CD8-positive, alpha-beta memory T cell (primary cell): Measurements from ENCODE around the gene EPHA8. TPM values are rescaled to one million over a fixed set of nuclear protein-coding genes. Genes with fewer than 3 reads are reported as not detected.

Source experiments
- CTCF ChIA-PET: fragments of 350-600 bp; sonication (Branson Sonifier 250); formaldehyde crosslinking; loops from one replicate; lab custom pipeline; 2021; ENCODE audit warnings: antibody characterized with exemption; lab: Charles Lee
- POLR2A ChIA-PET: fragments of 350-600 bp; sonication (Branson Sonifier 250); formaldehyde crosslinking; loops from one replicate; lab custom pipeline; 2021; ENCODE audit warnings: antibody characterized with exemption; lab: Charles Lee
- DNase-seq, 5 donors: peaks; one replicate each; pipeline versions ENCODE4 v3.0.0 to v3.0.0-alpha.2; 2020 to 2022; ENCODE audit warnings: mixed read lengths in 1 of 5
- H3K27ac ChIP-seq: one replicate; pipeline ENCODE4 v1.7.0; 2013; ENCODE audit warnings: low read depth, mild to moderate bottlenecking, low read length, moderate library complexity
- H3K27me3 ChIP-seq: 2 replicates; pipeline ENCODE4 v1.7.0; 2013; ENCODE audit warnings: low read length, mild to moderate bottlenecking; ENCODE audit not compliant: insufficient read depth, poor library complexity, severe bottlenecking
- H3K36me3 ChIP-seq: 2 replicates; pipeline ENCODE4 v1.7.0; 2013; ENCODE audit warnings: mild to moderate bottlenecking, low read length, moderate library complexity; ENCODE audit not compliant: insufficient read depth
- H3K4me1 ChIP-seq: 2 replicates; pipeline ENCODE4 v1.7.0; 2013; ENCODE audit warnings: mild to moderate bottlenecking, low read length, moderate library complexity; ENCODE audit not compliant: insufficient read depth
- H3K4me3 ChIP-seq: 2 replicates; pipeline ENCODE4 v1.7.0; 2013; ENCODE audit warnings: mild to moderate bottlenecking, low read length
- H3K9me3 ChIP-seq: 2 replicates; pipeline ENCODE4 v1.7.0; 2013; ENCODE audit warnings: mild to moderate bottlenecking, low read length
- H3K27ac Mint-ChIP-seq, 8 donors: one replicate each; pipeline ENCODE4 v1.8.0; 2020 to 2021; ENCODE audit warnings: mixed read lengths in 8 of 8, mild to moderate bottlenecking in 6 of 8, inconsistent platforms in 3 of 8, moderate library complexity in 3 of 8
- H3K27me3 Mint-ChIP-seq, 2 donors: one replicate each; pipeline ENCODE4 v1.8.0; 2020 to 2021; ENCODE audit warnings: mixed read lengths in 2 of 2, mild to moderate bottlenecking in 1 of 2, moderate library complexity in 1 of 2
- H3K36me3 Mint-ChIP-seq, 3 donors: one replicate each; pipeline ENCODE4 v1.8.0; 2020 to 2021; ENCODE audit warnings: mixed read lengths in 3 of 3, inconsistent platforms in 1 of 3, mild to moderate bottlenecking in 1 of 3
- H3K4me1 Mint-ChIP-seq, 3 donors: one replicate each; pipeline ENCODE4 v1.8.0; 2020 to 2021; ENCODE audit warnings: mixed read lengths in 3 of 3, inconsistent platforms in 1 of 3, mild to moderate bottlenecking in 1 of 3
- H3K4me3 Mint-ChIP-seq, 7 donors: one replicate each; pipeline ENCODE4 v1.8.0; 2020 to 2021; ENCODE audit warnings: mixed read lengths in 7 of 7, mild to moderate bottlenecking in 6 of 7, moderate library complexity in 4 of 7, inconsistent platforms in 2 of 7
- H3K9me3 Mint-ChIP-seq, 5 donors: one replicate each; pipeline ENCODE4 v1.8.0; 2020 to 2022; ENCODE audit warnings: mixed read lengths in 5 of 5, mild to moderate bottlenecking in 3 of 5, moderate library complexity in 2 of 5, inconsistent platforms in 1 of 5
- polyA plus RNA-seq: library from polyadenylated mRNA; unstranded; fragments of 300-500 nt; fragmentation: Illumina TruSeq; gene quantifications from one replicate; pipeline ENCODE4 v1.2.3, GENCODE V29; 2021
- total RNA-seq, 2 experiments: library from RNA; stranded (reverse); gene quantifications; one replicate each; pipeline ENCODE4 v1.2.3, GENCODE V29; 2021

Gene EPHA8
- total and polyA plus RNA-seq, 3 experiments from 2014 or later, result not detected

DNA sequence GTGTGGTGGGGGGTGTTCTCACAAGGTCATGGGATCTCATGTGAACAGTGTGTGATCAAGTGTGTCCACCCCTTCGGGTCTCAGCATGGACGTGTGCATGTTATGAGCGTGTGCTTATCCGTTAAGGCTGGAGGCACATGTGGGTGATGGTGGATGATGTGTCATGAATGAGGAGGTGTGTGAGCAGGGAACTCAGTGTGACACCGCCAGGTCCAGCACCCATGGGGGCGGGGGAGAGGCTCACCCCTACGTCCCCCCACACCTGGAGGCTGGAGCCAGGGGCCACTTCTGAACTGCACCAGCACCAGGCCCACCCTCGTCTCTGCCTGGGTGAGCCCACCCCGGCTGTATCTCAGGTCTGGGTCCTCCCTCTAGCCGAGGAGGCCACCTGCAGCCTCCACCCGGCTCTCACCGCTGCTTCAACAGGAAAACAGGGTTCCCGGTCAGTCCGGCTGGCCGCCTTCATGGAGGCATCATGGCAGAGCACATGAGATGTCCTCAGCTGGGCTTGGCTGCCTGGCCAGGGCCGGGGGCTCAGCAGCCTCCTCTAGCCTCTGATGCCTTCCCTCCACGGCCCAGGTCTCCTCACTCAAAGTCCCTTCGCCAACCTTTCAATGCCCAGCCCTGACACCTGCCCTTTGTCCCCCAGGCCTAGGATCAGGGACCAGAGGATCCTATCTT lies 38.9 kb downstream of the EPHA8 start:
- Histone ChIP-seq H3K4me1 (no peaks in the 10 kb centered on the region), H3K4me3 (no peak overlapping the region), H3K27me3 (no peaks in the 10 kb centered on the region), H3K27ac (no peak overlapping the region), H3K9me3 (no peaks in the 10 kb centered on the region), H3K36me3 (no peaks in the 10 kb centered on the region)
- POLR2A ChIA-PET, result no interaction called here
- no peak overlapping the region for H3K27ac Mint-ChIP-seq
- H3K27me3 Mint-ChIP-seq, result peaks cover 13 to 41% of the 10 kb centered on the region in 2 donors
- H3K9me3 Mint-ChIP-seq, result no peaks in the 10 kb centered on the region
- H3K4me3 Mint-ChIP-seq, result no peak overlapping the region
- H3K36me3 Mint-ChIP-seq, result no peaks in the 10 kb centered on the region
- DNase-seq, result no peak
- H3K4me1 Mint-ChIP-seq, result no peaks in the 10 kb centered on the region
- CTCF ChIA-PET, result no interaction called here

DNA sequence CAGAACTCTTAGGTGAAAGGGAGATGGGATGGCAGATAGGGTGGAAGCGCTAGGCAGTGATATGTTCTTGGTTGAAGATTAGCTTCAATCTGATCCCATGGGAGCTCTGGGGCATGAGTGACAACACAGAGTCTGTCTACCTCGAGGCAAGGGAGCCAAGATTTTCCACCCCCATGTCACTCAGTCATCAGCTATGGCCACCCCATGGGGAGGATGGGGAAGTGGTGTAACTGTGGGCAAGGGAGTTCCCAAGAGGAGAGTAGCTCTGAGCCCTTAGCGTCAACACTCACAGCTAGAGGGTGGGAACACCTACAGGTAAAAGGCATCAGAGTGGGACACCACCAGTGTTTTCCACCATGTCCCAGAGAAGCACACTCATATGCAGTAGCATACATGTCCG lies 42.9 kb downstream of the EPHA8 start:
- no peak overlapping the region for H3K27ac ChIP-seq

DNA sequence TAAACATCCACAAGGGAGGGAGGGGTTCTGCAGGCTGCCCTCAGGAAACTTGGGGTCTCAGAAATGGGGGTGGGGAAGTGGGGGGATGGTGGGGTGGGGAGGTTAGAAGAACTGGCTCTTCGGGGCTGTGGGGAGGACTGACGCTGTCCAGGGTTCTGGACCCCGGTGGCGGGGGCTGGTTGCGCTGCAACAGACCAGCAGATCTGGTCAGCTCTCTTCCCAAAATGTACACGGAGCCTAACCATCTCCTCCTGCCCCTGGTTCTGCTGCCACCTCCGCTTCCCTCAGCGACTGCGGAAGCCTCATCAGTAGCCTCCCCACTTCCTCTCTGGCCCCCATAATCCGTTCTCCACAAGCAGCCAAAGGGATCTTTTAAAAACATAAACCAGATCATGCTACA lies 43.9 kb downstream of the EPHA8 start:
- CTCF ChIA-PET, result no interaction called here

More for the DNA sequence above, 42.9 kb downstream of the EPHA8 start:
- H3K4me1 Mint-ChIP-seq, result no peaks in the 10 kb centered on the region
- Histone ChIP-seq H3K9me3 (no peaks in the 10 kb centered on the region), H3K27me3 (no peaks in the 10 kb centered on the region), H3K4me1 (no peaks in the 10 kb centered on the region), H3K4me3 (no peak overlapping the region), H3K36me3 (no peaks in the 10 kb centered on the region)
- CTCF ChIA-PET, result no interaction called here
- POLR2A ChIA-PET, result no interaction called here
- no peak overlapping the region for H3K4me3 Mint-ChIP-seq
- H3K27ac Mint-ChIP-seq, result no peak overlapping the region
- no peak for DNase-seq
- peaks cover 13 to 62% of the 10 kb centered on the region in 2 donors for H3K27me3 Mint-ChIP-seq
- no peaks in the 10 kb centered on the region for H3K36me3 Mint-ChIP-seq
- no peaks in the 10 kb centered on the region for H3K9me3 Mint-ChIP-seq

DNA sequence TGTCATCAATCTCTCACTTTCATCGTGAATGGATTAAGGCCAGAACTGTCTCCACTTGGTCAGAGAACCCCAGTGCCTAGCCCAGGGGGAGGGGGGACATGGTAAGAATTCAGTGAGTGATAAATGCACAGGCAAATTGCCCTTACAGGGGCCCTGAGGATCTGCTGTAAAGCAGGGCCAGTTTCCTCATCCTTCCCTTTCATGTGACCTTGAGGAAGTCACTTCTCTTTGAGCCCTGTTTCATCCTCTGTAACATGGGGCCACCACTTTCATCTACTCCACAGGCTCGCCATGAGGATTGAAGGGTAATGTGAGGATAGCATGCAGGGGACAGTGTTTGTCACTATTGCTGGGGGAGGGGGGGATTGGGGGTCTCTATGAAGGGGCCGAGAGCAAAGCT lies 45.1 kb downstream of the EPHA8 start:
- peaks cover 5 to 67% of the 10 kb centered on the region in 2 donors for H3K27me3 Mint-ChIP-seq

More for the DNA sequence above, 43.9 kb downstream of the EPHA8 start:
- DNase-seq, result no peak
- Mint-ChIP-seq H3K4me3 (no peak overlapping the region), H3K36me3 (no peaks in the 10 kb centered on the region), H3K4me1 (no peaks in the 10 kb centered on the region), H3K27me3 (peaks cover 14 to 62% of the 10 kb centered on the region in 2 donors), H3K9me3 (no peaks in the 10 kb centered on the region), H3K27ac (no peak overlapping the region)
- Histone ChIP-seq H3K27me3 (no peaks in the 10 kb centered on the region), H3K9me3 (no peaks in the 10 kb centered on the region), H3K4me1 (no peaks in the 10 kb centered on the region), H3K4me3 (no peak overlapping the region), H3K27ac (no peak overlapping the region), H3K36me3 (no peaks in the 10 kb centered on the region)
- POLR2A ChIA-PET, result no interaction called here

DNA sequence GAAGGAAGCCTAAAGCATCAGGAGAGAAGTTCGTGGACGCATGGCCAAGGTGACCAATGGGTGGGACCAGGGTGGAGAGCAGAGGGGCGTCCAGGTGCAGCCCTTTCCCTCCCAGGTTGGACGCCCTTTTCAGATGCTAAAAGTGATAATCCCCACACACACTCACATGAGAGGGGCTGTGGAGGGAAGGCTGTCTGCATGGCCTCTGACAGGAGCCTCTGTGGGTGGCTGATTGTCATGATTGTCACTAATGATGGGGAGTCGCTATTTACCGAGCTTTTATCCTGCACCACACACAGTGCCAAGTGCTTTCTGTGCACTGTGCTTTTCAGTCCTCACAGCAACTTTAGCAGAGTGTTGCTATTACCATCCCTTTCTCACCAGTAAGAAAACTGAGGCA lies 46.0 kb downstream of the EPHA8 start:
- Histone ChIP-seq H3K27ac (no peak overlapping the region), H3K4me3 (no peak overlapping the region), H3K27me3 (no peaks in the 10 kb centered on the region), H3K4me1 (no peaks in the 10 kb centered on the region), H3K36me3 (no peaks in the 10 kb centered on the region), H3K9me3 (no peaks in the 10 kb centered on the region)
- Mint-ChIP-seq H3K27ac (no peak overlapping the region), H3K9me3 (no peaks in the 10 kb centered on the region), H3K36me3 (no peaks in the 10 kb centered on the region), H3K4me3 (no peak overlapping the region), H3K4me1 (no peaks in the 10 kb centered on the region), H3K27me3 (peaks cover 4 to 60% of the 10 kb centered on the region in 2 donors)
- ChIA-PET CTCF (no interaction called here), POLR2A (no interaction called here)
- no peak for DNase-seq

More for the DNA sequence above, 45.1 kb downstream of the EPHA8 start:
- Histone ChIP-seq H3K4me3 (no peak overlapping the region), H3K9me3 (no peaks in the 10 kb centered on the region), H3K27ac (no peak overlapping the region), H3K4me1 (no peaks in the 10 kb centered on the region), H3K27me3 (no peaks in the 10 kb centered on the region), H3K36me3 (no peaks in the 10 kb centered on the region)
- Mint-ChIP-seq H3K36me3 (no peaks in the 10 kb centered on the region), H3K4me3 (no peak overlapping the region), H3K4me1 (no peaks in the 10 kb centered on the region), H3K9me3 (no peaks in the 10 kb centered on the region), H3K27ac (no peak overlapping the region)
- no peak for DNase-seq
- ChIA-PET POLR2A (no interaction called here), CTCF (no interaction called here)

DNA sequence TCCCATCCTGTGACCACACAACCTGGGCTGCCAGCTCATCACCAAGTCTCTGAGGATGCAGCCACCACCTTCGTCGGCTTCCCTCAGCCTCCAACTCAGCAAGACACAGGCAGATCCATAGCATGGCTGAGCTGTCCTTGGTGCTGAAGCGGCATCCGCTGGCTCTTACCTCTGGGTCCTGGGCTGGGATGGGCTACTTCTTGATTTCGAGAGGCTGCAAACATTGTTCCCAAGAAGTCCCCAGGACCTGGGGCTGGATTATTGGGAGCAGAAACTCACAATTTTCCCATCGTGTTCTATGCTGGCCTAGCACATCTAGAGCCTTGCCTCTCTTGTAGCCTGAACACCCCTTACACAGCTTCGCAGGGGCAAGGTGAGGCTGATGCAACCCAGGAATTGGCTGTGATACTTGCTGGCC lies 48.2 kb downstream of the EPHA8 start:
- Histone ChIP-seq H3K9me3 (no peaks in the 10 kb centered on the region), H3K4me1 (no peaks in the 10 kb centered on the region), H3K27ac (no peak overlapping the region), H3K27me3 (no peaks in the 10 kb centered on the region), H3K36me3 (no peaks in the 10 kb centered on the region), H3K4me3 (no peak overlapping the region)
- no peak for DNase-seq
- POLR2A ChIA-PET, result no interaction called here
- no peak overlapping the region for H3K4me3 Mint-ChIP-seq
- no peaks in the 10 kb centered on the region for H3K9me3 Mint-ChIP-seq
- no peak overlapping the region for H3K27ac Mint-ChIP-seq
- CTCF ChIA-PET, result no interaction called here
- no peaks in the 10 kb centered on the region for H3K4me1 Mint-ChIP-seq
- H3K36me3 Mint-ChIP-seq, result no peaks in the 10 kb centered on the region
- peaks cover 10 to 54% of the 10 kb centered on the region in 2 donors for H3K27me3 Mint-ChIP-seq

DNA sequence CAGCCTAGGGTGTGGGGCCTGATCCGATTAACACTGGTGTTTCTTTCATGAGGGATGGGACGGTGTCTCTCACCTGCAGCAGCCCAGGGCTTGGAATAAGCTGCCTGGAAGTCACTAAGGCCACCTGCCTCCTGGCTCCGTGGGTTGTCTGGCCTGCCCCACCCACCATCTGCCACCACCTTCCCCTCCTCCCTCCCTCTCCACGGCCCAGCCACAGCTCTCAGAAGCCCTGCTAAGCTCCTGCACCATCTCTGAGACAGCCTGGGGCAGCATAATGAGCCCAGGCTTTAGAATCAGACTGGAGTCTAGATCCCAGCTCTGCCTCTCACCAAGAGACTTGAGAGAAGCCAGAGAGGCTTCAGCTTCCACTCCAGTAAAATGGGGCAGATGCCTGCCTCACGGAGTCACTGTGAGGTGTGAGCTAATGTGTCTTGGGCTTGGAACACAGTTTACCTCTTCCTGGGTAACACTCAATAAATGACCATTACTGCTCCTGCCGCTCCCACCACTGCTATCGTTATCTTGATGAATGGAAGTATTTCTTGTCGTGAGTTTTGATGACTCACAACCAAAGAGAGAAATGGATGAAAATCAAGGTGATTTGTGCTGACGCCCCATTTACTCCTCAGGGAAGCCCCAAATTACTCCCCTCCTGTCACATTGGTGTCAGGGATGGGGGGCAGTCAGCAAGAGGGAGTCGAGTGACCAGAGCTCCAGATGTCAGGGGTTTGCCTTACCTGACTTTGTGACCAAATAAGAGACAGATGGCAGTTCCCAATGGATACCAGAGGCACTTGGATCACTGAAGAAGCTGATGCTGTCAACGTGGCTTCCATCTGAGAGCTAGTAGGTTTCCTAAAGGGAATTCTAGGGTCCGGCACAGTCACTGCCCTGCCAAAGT lies 49.6 kb downstream of the EPHA8 start:
- Histone ChIP-seq H3K4me1 (no peaks in the 10 kb centered on the region), H3K4me3 (no peak overlapping the region), H3K36me3 (no peaks in the 10 kb centered on the region), H3K27me3 (peaks cover 4% of the 10 kb centered on the region), H3K9me3 (no peaks in the 10 kb centered on the region), H3K27ac (no peak overlapping the region)
- POLR2A ChIA-PET, result no interaction called here
- no peaks in the 10 kb centered on the region for H3K36me3 Mint-ChIP-seq
- no peak overlapping the region for H3K27ac Mint-ChIP-seq
- no peaks in the 10 kb centered on the region for H3K9me3 Mint-ChIP-seq
- H3K4me3 Mint-ChIP-seq, result no peak overlapping the region
- no peaks in the 10 kb centered on the region for H3K4me1 Mint-ChIP-seq
- H3K27me3 Mint-ChIP-seq, result peaks cover 12 to 58% of the 10 kb centered on the region in 2 donors
- no peak for DNase-seq
- CTCF ChIA-PET, result no interaction called here

DNA sequence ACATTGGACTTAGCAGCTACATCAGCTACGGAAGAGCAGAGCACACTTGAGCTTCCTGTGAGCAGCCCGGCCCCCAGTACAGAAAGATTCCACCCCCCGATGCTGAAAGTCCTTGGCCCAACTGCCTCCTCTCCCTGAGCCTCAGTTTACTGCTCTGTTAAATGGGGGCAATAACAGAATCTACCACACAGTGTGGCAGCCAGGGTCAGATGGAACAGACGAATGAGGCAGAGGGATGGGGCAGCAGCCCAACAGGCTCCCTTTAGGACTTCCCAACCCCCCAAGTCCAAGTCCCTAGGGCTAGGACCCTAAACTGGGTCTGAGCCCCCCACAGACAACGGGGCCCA lies 50.3 kb downstream of the EPHA8 start:
- POLR2A ChIA-PET, result no interaction called here
- H3K9me3 Mint-ChIP-seq, result no peaks in the 10 kb centered on the region
- H3K4me3 Mint-ChIP-seq, result no peak overlapping the region
- no peaks in the 10 kb centered on the region for H3K9me3 ChIP-seq
- H3K36me3 ChIP-seq, result no peaks in the 10 kb centered on the region
- H3K27ac ChIP-seq, result no peak overlapping the region
- no peaks in the 10 kb centered on the region for H3K4me1 Mint-ChIP-seq
- peaks cover 4% of the 10 kb centered on the region for H3K27me3 ChIP-seq
- H3K36me3 Mint-ChIP-seq, result no peaks in the 10 kb centered on the region
- H3K27me3 Mint-ChIP-seq, result peaks cover 12 to 52% of the 10 kb centered on the region in 2 donors
- DNase-seq, result no peak
- H3K27ac Mint-ChIP-seq, result no peak overlapping the region
- CTCF ChIA-PET, result no interaction called here
- H3K4me3 ChIP-seq, result no peak overlapping the region
- H3K4me1 ChIP-seq, result no peaks in the 10 kb centered on the region
